Measurements from ENCODE around the gene SLC37A1. TPM values are rescaled to one million over a fixed set of nuclear protein-coding genes. Genes with fewer than 3 reads are reported as not detected.

The SLC37A1 gene
- polyA plus RNA-seq, 4 donors = 7.1 to 10.5 (median 9.5) TPM

DNA sequence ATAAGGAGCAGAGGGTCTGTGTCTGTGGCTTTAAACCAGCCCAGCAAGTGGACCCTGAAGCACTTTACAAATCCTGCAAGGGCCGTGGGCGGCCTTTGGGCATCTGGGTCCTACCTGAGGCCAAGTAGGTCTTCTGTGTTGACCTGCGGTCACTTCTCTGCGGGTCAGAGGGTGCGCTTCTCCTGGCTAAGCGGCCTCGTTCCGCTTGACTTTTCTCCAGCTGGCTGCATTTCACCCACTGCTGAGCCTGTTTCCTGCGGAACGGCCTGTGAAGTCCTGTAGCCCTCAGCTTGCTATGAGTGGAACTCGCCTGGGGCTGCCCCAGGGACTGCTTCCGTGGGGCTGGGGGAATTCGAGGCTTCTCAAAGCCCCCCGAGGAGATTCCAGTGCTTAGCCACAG lies 43.3 kb downstream of the SLC37A1 start:
- DNase-seq (ENCODE audit: low read depth in 4 of 4, low spot score in 2 of 4) = no peak

DNA sequence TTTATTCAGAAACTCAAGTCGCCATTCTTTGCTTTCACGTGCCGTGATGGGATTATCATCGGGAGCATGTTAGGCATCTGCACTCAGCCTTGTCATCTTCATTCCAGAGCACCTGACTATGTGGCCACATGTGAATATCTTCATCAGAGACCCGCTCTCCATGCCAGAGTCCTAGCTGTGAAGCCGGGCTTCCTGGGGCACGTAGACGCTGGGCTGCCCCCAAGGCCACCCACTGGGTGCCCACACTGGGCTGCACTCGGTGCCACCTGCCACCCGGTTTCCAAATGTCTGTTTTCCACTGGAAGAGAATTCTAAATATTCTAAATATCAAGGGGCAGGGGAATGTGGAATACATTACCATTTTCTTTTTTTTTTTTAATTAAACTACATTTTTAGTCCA lies 43.8 kb downstream of the SLC37A1 start:
- no peak for DNase-seq (ENCODE audit: low read depth in 4 of 4, low spot score in 2 of 4)

DNA sequence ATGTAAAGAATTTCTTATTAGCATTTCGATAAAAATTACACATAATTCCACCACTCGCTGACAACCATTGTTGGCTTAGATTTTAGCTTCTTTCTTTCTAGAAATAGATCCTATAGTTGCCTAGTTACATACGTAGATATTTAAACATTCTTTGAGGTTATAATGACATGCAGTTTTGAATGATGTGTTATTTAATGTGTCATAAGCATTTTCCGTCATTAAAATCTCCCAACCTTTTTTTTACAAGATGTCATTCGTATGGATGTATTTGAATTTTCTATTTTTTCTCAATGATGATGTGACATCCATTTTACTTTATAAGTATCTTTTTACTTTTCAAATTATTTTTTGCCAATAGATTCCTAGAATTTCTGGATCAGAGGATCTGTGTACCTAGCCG lies 44.7 kb downstream of the SLC37A1 start:
- DNase-seq (ENCODE audit: low read depth in 4 of 4, low spot score in 2 of 4) = no peak

DNA sequence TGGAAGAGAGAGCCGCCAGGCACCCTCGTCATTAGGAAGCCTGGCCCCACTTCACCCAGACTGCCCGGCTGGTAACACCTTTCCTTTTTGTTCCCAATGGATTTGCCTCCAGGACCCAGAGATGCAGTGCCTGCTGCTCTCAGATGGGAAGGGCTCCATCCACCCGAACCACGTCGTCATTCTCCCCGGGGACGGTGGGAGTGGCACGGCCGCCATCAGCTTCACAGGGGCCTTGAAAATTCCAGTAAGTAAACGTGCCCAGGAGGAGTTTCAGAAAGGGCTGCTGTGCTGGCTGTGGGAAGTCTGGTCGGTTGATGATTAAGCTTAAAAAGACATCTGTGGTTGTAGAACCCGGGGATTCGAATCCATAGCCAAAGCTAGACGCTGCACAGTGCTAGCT lies 45.2 kb downstream of the SLC37A1 start:
- no peak for DNase-seq (ENCODE audit: low read depth in 4 of 4, low spot score in 2 of 4)

DNA sequence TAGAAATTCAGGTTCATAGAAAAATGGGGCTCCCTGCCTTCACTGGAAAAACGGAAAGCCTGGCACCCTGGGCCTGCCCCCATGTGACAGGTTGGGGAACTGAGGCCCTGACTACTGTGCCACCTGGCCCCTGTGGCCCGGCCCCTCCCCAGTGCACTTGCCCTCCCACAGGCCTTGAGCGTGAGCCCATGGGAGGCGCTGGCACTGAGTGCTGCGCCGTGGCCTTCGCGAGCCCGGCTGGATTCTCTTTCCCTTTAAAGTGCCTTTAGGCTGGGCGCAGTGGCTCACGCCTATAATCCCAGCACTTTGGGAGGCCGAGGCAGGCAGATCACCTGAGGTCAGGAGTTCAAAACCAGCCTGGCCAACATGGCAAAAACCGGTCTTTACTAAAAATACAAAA lies 45.7 kb downstream of the SLC37A1 start:
- no peak for DNase-seq (ENCODE audit: low read depth in 4 of 4, low spot score in 2 of 4)

- DNase-seq (ENCODE audit: low read depth in 4 of 4, low spot score in 2 of 4) = no peak
Observed at GRCh38 chr21:42560517-42561179, 47.0 kb downstream of the SLC37A1 start.

DNA sequence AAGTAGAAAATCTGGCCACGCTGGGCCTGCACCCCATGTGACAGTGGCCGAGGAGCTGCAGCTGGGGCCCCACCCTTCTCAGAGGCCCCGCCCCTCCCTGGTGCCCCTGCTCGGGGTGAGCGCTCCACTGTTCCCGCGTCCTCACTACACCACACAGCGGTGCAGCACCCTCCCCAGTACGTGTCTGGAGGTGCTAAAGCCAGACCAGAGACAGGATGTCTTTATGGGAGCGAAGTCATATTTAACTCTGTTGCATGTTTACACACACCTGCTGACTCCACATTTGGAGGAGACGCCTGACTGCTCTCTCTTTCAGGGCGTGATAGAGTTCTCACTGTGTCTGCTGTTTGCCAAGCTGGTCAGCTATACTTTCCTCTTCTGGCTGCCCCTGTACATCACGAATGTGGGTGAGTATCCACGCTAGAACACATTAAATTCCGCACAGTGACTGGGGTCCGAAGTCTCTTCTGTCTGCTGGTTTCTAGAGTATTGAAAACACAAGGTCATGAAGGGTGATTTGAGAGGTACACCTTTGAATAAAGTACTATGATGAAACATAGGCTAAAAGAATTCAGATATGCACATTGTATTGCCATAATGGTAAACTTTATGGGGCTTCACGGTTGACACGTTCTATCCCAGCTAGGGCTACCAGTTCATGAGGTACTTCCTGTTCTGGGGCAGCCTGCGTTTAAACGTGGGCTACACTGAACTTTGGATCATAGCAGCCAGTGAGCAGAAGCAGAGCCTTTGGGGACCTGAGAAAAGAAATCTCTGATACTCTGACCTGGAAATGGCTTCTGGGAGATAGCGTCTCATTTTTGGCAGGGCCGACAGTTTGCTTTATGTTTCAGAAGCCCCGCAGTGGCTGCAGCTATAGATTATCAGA lies 48.4 kb downstream of the SLC37A1 start:
- peak in 1 of 4 donors; percentile 33 for DNase-seq (ENCODE audit: low read depth in 4 of 4, low spot score in 2 of 4)

DNA sequence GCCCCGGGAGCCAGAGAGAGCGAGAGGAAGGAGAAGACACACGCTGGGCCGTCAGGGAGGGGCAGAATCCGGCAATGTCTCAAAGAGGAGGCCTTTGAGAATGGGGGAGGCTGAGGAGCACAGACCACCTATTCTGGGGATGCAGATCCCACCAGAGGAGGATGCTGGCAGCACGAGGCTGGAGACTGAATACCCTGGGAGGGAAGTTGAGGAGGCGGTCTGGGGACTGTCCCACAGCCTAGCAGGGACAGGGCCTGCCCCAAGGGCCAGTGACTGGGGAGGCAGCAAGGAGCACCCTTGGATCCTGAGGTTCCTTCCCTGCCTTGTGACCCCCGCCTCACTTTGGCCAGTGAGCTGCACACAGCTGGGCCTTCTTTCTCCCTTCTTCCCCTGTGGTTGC lies 49.2 kb downstream of the SLC37A1 start:
- DNase-seq (ENCODE audit: low read depth in 4 of 4, low spot score in 2 of 4) = no peak

DNA sequence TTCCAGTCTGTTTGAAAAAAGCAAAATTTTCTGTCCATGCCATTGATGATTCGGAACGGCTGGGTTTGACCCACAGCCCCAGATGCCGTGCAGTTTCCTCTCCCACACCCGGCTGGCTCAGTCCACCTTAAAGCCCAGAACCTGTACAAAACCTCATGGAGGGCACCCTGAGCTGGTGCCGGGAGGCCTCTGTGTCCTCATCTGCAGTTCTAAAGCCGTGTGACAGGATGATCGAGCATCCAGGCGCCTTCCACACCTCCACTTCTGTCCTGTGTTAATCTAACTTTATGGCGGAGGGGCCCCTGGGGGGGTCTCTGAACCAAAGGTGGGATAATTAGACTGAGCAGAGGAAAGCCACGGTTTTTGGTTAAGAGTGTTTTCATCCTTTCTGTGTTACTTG lies 49.6 kb downstream of the SLC37A1 start:
- no peak for DNase-seq (ENCODE audit: low read depth in 4 of 4, low spot score in 2 of 4)

GRCh38 chr21:42563686-42564085 lies 50.0 kb downstream of the SLC37A1 start:
- no peak for DNase-seq (ENCODE audit: low read depth in 4 of 4, low spot score in 2 of 4)

DNA sequence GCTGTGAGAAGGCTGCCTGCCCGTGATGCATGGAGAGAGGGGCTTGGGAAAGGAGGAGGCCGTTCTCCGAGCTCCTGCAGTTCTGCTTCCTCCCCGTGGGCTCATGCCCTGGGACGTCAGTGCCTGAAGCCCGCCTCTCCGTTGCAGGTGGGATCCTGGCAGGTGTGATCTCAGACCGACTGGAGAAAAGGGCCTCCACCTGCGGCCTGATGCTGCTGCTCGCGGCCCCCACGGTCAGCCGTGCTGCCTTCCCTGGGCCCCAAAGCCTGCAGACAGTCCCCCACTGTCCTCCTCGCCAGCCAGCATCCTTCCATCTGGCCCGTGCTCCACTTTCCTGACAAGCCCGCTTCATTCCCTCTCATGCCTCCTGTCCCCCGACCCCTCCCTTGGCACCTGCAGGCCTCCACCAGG lies 50.9 kb downstream of the SLC37A1 start:
- DNase-seq (ENCODE audit: low read depth in 4 of 4, low spot score in 2 of 4) = no peak

GRCh38 chr21:42565206-42565810 lies 51.7 kb downstream of the SLC37A1 start:
- no peak for DNase-seq (ENCODE audit: low read depth in 4 of 4, low spot score in 2 of 4)

- DNase-seq (ENCODE audit: low read depth in 4 of 4, low spot score in 2 of 4) = no peak
Observed at GRCh38 chr21:42565886-42566523, 52.4 kb downstream of the SLC37A1 start.

- DNase-seq (ENCODE audit: low read depth in 4 of 4, low spot score in 2 of 4) = no peak
Observed at GRCh38 chr21:42566524-42567213, 53.0 kb downstream of the SLC37A1 start.

DNA sequence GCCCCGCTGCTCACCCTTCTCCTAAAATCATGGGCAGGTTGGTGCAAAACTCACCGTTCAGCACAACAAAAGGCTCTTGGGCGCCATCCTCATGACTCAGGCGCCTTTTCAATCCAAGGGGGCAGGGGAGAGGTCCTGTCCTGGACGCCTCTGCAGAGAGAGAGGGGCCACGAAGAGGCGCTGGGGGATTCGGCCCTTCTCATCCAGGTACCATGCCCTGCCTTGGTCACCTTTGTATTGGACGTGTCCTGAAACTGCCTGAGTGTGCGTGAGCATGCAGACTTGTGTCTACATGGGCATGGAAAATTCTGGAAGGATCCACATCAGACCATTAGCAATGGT lies 53.5 kb downstream of the SLC37A1 start:
- no peak for DNase-seq (ENCODE audit: low read depth in 4 of 4, low spot score in 2 of 4)

- no peak for DNase-seq (ENCODE audit: low read depth in 4 of 4, low spot score in 2 of 4)
Observed at GRCh38 chr21:42567861-42568260, 54.2 kb downstream of the SLC37A1 start.

DNA sequence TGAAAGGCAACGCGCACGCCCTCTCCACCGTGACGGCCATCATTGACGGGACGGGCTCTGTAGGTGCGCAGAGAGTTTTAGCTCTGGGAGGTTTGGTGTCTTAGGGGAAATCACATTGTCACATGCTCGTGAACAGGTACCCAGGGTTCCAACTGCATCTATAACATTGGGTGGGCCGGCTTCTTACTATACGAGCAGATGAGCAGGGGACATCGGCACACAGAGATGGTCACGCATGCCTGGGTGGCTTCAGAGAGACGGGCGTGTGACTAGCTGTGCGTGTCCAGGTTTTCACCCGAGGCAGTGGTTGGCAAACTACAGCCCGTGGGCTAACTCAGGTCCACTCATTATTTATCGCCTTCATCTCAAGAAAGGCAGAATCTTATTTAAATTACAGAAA lies 54.7 kb downstream of the SLC37A1 start:
- no peak for DNase-seq (ENCODE audit: low read depth in 4 of 4, low spot score in 2 of 4)

GRCh38 chr21:42568866-42569731 lies 55.4 kb downstream of the SLC37A1 start:
- no peak for DNase-seq (ENCODE audit: low read depth in 4 of 4, low spot score in 2 of 4)

DNA sequence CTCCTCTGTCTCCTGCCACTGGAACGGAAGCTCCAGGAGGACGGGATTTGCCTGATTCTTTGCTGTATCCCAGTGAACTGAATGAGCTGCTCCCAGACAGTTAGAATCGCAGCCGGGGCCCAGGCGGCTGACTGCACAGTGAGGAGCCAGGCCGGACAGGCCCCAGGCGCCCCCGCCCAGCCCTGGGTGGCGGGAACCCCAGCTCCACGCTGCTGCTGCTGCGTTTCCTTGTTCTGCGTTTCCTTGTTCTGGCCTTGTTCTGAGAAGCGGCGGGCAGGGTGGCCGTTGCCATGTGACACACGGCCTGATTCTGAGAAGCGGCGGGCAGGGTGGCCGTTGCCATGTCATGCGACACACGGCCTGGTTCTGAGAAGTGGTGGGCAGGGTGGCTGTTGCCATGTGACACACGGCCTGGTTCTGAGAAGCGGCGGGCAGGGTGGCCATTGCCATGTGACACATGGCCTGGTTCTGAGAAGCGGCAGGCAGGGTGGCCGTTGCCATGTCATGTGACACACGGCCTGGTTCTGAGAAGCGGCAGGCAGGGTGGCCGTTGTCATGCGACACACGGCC lies 56.2 kb downstream of the SLC37A1 start:
- no peak for DNase-seq (ENCODE audit: low read depth in 4 of 4, low spot score in 2 of 4)
